ENCODE data around the gene S100A7. TPM values are rescaled to one million over a fixed set of nuclear protein-coding genes. Genes with fewer than 3 reads are reported as not detected.
"Not testable (repeated sequence)": the region's sequence is repeated elsewhere in the genome, so short reads cannot be mapped to it uniquely, and the experiment has no call there.

The S100A7 gene
- total RNA-seq, 1 donor from 2014 or later, result not detected

DNA sequence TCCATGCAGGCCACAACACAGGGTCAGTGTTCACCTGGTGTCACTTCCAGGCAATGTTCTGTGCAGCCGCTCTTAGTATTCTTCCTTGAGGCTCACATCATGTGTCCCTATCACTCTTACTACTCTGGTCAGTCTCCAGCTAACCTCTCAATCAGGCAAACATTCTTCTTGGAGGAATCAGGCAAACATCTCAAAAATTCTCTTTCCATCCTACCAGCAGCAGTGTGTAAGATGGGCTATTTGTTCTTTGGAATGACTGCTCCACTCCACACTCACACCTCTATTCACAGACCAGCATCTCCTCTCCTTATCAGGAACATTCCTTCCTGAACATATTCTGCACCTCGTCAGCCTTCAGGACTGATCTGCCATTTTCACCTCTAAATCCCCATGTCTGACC is 40.1 kb downstream of the S100A7 start:
- no peak for DNase-seq (ENCODE audit: low read depth)
- no peaks in the 10 kb centered on the region for H3K27me3 ChIP-seq (ENCODE audit: control insufficient read depth, insufficient read depth, low read length)

DNA sequence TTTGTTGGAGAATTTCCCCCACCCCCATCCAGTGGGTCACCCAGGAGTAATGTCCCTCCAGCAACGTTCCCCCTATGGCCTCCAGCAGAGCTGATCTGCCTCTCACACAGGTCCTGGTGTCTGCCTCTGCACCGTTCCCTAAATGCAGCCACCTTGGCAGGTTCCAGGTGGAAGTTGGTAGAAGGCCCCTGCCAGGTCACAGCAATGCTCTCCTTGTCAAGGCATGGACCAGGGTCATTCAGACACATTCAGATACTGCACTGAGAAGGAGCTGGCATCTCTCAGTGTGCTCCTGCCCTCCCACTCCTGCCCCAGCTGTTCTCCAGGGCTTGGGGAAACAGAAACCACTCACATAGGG is 41.0 kb downstream of the S100A7 start:
- not testable (repeated sequence) for H3K27me3 ChIP-seq (ENCODE audit: control insufficient read depth, insufficient read depth, low read length); DNase-seq (ENCODE audit: low read depth); H3K4me3 ChIP-seq (ENCODE audit: low read depth, low read length); H3K36me3 ChIP-seq (ENCODE audit: control insufficient read depth, insufficient read depth, low read length)

More for the DNA sequence above, 40.1 kb downstream of the S100A7 start:
- Histone ChIP-seq H3K36me3 (ENCODE audit: control insufficient read depth, insufficient read depth, low read length) (no peaks in the 10 kb centered on the region), H3K4me3 (ENCODE audit: low read depth, low read length) (no peak overlapping the region)
- TF ChIP-seq, protein P1, sequence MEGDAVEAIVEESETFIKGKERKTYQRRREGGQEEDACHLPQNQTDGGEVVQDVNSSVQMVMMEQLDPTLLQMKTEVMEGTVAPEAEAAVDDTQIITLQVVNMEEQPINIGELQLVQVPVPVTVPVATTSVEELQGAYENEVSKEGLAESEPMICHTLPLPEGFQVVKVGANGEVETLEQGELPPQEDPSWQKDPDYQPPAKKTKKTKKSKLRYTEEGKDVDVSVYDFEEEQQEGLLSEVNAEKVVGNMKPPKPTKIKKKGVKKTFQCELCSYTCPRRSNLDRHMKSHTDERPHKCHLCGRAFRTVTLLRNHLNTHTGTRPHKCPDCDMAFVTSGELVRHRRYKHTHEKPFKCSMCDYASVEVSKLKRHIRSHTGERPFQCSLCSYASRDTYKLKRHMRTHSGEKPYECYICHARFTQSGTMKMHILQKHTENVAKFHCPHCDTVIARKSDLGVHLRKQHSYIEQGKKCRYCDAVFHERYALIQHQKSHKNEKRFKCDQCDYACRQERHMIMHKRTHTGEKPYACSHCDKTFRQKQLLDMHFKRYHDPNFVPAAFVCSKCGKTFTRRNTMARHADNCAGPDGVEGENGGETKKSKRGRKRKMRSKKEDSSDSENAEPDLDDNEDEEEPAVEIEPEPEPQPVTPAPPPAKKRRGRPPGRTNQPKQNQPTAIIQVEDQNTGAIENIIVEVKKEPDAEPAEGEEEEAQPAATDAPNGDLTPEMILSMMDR (IDR thresholded peaks at IDR 0.05; ENCODE audit: insufficient read depth, low read length, poor library complexity, severe bottlenecking), result no peak

DNA sequence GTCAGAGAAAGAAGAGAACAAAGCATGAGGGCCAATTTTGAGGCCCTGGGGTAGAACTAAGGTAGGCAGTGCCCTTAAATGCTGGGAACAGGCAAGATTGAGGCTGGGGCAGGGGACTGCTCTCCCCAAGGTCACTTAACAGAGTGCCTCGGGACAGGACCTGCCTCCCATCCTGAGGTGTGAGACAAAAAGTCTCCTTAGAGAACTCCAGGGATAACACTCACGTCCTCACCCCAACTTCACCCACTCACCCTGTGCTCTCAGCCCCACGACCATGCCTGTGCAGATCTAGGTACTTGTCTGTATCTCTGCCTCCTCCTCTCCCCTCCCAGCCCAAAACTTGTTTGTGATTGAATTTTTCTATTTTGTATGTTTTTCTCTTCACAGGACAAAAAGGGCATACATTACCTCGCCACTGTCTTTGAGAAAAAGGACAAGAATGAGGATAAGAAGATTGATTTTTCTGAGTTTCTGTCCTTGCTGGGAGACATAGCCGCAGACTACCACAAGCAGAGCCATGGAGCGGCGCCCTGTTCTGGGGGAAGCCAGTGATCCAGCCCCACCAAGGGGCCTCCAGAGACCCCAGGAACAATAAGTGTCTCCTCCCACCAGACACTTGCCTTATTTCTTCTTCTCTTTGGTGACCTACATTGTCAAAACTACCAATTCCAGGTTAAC is 41.6 kb downstream of the S100A7 start:
- H3K36me3 ChIP-seq (ENCODE audit: control insufficient read depth, insufficient read depth, low read length); DNase-seq (ENCODE audit: low read depth); H3K27me3 ChIP-seq (ENCODE audit: control insufficient read depth, insufficient read depth, low read length); H3K4me3 ChIP-seq (ENCODE audit: low read depth, low read length): not testable (repeated sequence)

DNA sequence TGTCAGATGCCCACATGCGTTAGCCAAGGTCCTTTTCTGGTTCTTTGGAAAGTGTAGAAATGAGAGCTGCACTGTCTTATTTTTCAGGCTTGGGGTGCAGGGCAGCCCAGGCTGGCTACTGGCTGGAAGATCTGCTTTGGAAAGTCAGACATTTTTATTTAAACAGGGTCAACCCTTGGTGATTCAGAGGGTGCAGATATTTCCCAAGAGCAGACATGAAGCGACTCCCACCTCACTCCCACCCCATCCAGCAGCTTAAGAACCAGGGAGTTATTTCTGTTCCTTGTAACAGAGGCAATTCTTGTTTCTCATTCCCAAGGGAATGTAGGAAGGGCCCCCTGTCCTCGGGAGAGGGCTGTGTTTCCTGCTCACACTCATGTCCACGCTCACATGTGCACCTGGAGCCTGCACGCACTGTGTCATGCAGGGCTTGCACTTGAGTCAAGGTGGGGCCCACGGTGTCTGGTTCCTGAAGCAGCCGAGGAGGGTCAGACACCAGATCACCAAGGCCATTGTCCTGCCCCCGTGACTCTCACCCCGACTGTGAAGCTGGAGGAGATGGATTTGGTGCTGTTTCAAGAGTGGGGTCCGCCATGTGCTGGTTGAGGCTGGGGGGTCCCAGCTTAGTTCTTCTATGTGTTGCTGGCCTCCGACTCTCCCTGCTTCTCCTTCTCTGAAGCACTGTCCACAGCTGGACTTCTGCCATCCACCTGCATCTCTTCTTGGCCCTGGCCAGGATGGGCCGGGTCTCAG is 43.1 kb downstream of the S100A7 start:
- Histone ChIP-seq H3K36me3 (ENCODE audit: control insufficient read depth, insufficient read depth, low read length) (no peaks in the 10 kb centered on the region), H3K4me3 (ENCODE audit: low read depth, low read length) (no peak overlapping the region), H3K27me3 (ENCODE audit: control insufficient read depth, insufficient read depth, low read length) (no peaks in the 10 kb centered on the region)
- no peak for DNase-seq (ENCODE audit: low read depth)
- TF ChIP-seq, protein P1 (IDR thresholded peaks at IDR 0.05; ENCODE audit: insufficient read depth, low read length, poor library complexity, severe bottlenecking), result no peak

GRCh38 chr1:153415850-153416570 is 44.4 kb downstream of the S100A7 start, which contains the start of gene S100A7A:
S100A7A (plus strand) TSS chr1:153416520; CDS start chr1:153418083, 1,563 bp downstream.
- no peaks in the 10 kb centered on the region for H3K27me3 ChIP-seq (ENCODE audit: control insufficient read depth, insufficient read depth, low read length)
- TF ChIP-seq, protein P1 (IDR thresholded peaks at IDR 0.05; ENCODE audit: insufficient read depth, low read length, poor library complexity, severe bottlenecking), result no peak
- DNase-seq (ENCODE audit: low read depth), result no peak

GRCh38 chr1:153413961-153414360 is 46.5 kb downstream of the S100A7 start:
- H3K4me3 ChIP-seq (ENCODE audit: low read depth, low read length); H3K27me3 ChIP-seq (ENCODE audit: control insufficient read depth, insufficient read depth, low read length); H3K36me3 ChIP-seq (ENCODE audit: control insufficient read depth, insufficient read depth, low read length); DNase-seq (ENCODE audit: low read depth): not testable (repeated sequence)

More at GRCh38 chr1:153415850-153416570, 44.4 kb downstream of the S100A7 start, which contains the start of gene S100A7A:
- H3K36me3 ChIP-seq (ENCODE audit: control insufficient read depth, insufficient read depth, low read length), result no peaks in the 10 kb centered on the region
- no peak within 1 kb of the TSS for H3K4me3 ChIP-seq (ENCODE audit: low read depth, low read length)

Other genes starting within 250 kb of the S100A7 start
- not detected in 2 replicates for gene PRR9, start 243.1 kb downstream of the S100A7 start, total RNA-seq
- not detected in 2 replicates for gene LORICRIN, start 201.0 kb downstream of the S100A7 start, total RNA-seq
- gene PGLYRP3, start 147.7 kb downstream of the S100A7 start, total RNA-seq, result not detected in 2 replicates
- gene PGLYRP4, start 111.8 kb downstream of the S100A7 start, total RNA-seq, result 0.07 and 0.71 TPM in 2 replicates
- gene S100A9, start 102.8 kb downstream of the S100A7 start, total RNA-seq, result 35.3 and 55.9 TPM in 2 replicates
- not detected in 2 replicates for gene S100A12, start 85.0 kb downstream of the S100A7 start, total RNA-seq
- not detected in 2 replicates for gene S100A8, start 69.6 kb downstream of the S100A7 start, total RNA-seq
- gene S100A7A, start 44.1 kb downstream of the S100A7 start, total RNA-seq, result not detected in 2 replicates
- gene S100A6, start 75.3 kb upstream of the S100A7 start, total RNA-seq, result 754 and 920 TPM in 2 replicates
- gene S100A5, start 80.3 kb upstream of the S100A7 start, total RNA-seq, result 0.75 TPM in 1 of 2 replicates, not detected in the other
- 2.7 and 7.1 TPM in 2 replicates for gene S100A4, start 85.2 kb upstream of the S100A7 start, total RNA-seq
- 5.8 and 12.0 TPM in 2 replicates for gene S100A3, start 88.6 kb upstream of the S100A7 start, total RNA-seq
- 16.1 and 27.5 TPM in 2 replicates for gene S100A2, start 105.2 kb upstream of the S100A7 start, total RNA-seq
- 480 and 499 TPM in 2 replicates for gene S100A16, start 152.5 kb upstream of the S100A7 start, total RNA-seq
- gene S100A14, start 155.7 kb upstream of the S100A7 start, total RNA-seq, result 4.2 and 4.4 TPM in 2 replicates
- 171 and 183 TPM in 2 replicates for gene S100A13, start 166.9 kb upstream of the S100A7 start, total RNA-seq
- gene S100A1, start 167.8 kb upstream of the S100A7 start, total RNA-seq, result 1.3 and 2.0 TPM in 2 replicates
- gene CHTOP, start 173.4 kb upstream of the S100A7 start, total RNA-seq, result 54.8 and 58.1 TPM in 2 replicates
- 61.0 and 65.0 TPM in 2 replicates for gene SNAPIN, start 198.1 kb upstream of the S100A7 start, total RNA-seq
- gene ILF2, start 210.3 kb upstream of the S100A7 start, total RNA-seq, result 231 and 250 TPM in 2 replicates
- 2.0 and 2.1 TPM in 2 replicates for gene NPR1, start 218.0 kb upstream of the S100A7 start, total RNA-seq

Data from kidney epithelial cell (primary cell).